Measurements from ENCODE around the gene PRODH.
"Not testable (repeated sequence)": the region's sequence is repeated elsewhere in the genome, so short reads cannot be mapped to it uniquely, and the experiment has no call there.

The PRODH gene

GRCh38 chr22:18952022-18952421 is 15.9 kb upstream of the PRODH start:
- Histone ChIP-seq H3K4me2 (ENCODE audit: low read length, poor library complexity, severe bottlenecking) (no peak overlapping the region), H3K4me1 (ENCODE audit: control insufficient read depth, insufficient read depth, low read depth, low read length) (no peaks in the 10 kb centered on the region), H3K27me3 (ENCODE audit: control insufficient read depth in 1 of 2, insufficient read depth in 1 of 2, low read length in 2 of 2) (peaks cover 0 to 34% of the 10 kb centered on the region in 2 experiments), H4K8ac (ENCODE audit: low read length) (no peak overlapping the region), H2BK120ac (ENCODE audit: low read depth, low read length) (no peak overlapping the region), H3K4me3 (ENCODE audit: insufficient read depth in 1 of 2, low read depth in 1 of 2, low read length in 2 of 2) (no peak overlapping the region), H4K91ac (ENCODE audit: low read length) (no peak overlapping the region), H3K27ac (ENCODE audit: low read length, poor library complexity, severe bottlenecking) (no peak overlapping the region), H3K9ac (ENCODE audit: low read length) (no peak overlapping the region), H2BK15ac (ENCODE audit: low read depth, poor library complexity, severe bottlenecking) (no peak overlapping the region), H2AK5ac (ENCODE audit: low read length, severe bottlenecking) (no peak overlapping the region), H3K36me3 (ENCODE audit: control insufficient read depth in 1 of 2, insufficient read depth in 2 of 2, low read depth in 1 of 2, low read length in 2 of 2) (no peaks in the 10 kb centered on the region), H3K18ac (ENCODE audit: low read depth in 1 of 2, low read length in 2 of 2) (no peak overlapping the region), H2AFZ (ENCODE audit: low read depth, low read length) (no peak overlapping the region), H3K14ac (ENCODE audit: low read length in 2 of 2) (no peak overlapping the region), H2BK5ac (ENCODE audit: low read depth, low read length, poor library complexity, severe bottlenecking) (no peak overlapping the region), H3K79me1 (replicated peaks; ENCODE audit: low read length, poor library complexity, severe bottlenecking) (no peaks in the 10 kb centered on the region), H3K4ac (ENCODE audit: low read depth in 1 of 2, low read length in 2 of 2) (no peak overlapping the region), H2BK12ac (ENCODE audit: low read length in 2 of 2) (no peak overlapping the region), H3K9me3 (ENCODE audit: control insufficient read depth, low read length) (no peaks in the 10 kb centered on the region), H3K23ac (ENCODE audit: low read length in 2 of 2) (no peak overlapping the region)
- DNase-seq, result no peak
- 87% methylated on average over 6 of the region's 6 CpGs for WGBS

GRCh38 chr22:18950141-18950540 is 14.0 kb upstream of the PRODH start:
- Histone ChIP-seq H3K4me3 (ENCODE audit: insufficient read depth in 1 of 2, low read depth in 1 of 2, low read length in 2 of 2) (no peak overlapping the region), H3K27ac (ENCODE audit: low read length, poor library complexity, severe bottlenecking) (no peak overlapping the region), H3K79me1 (replicated peaks; ENCODE audit: low read length, poor library complexity, severe bottlenecking) (no peaks in the 10 kb centered on the region), H3K23ac (ENCODE audit: low read length in 2 of 2) (no peak overlapping the region), H2AK5ac (ENCODE audit: low read length, severe bottlenecking) (no peak overlapping the region), H3K14ac (ENCODE audit: low read length in 2 of 2) (no peak overlapping the region), H2BK120ac (ENCODE audit: low read depth, low read length) (no peak overlapping the region), H3K18ac (ENCODE audit: low read depth in 1 of 2, low read length in 2 of 2) (no peak overlapping the region), H4K91ac (ENCODE audit: low read length) (peak overlapping the region; percentile 61), H2BK5ac (ENCODE audit: low read depth, low read length, poor library complexity, severe bottlenecking) (no peak overlapping the region), H3K9me3 (ENCODE audit: control insufficient read depth, low read length) (no peaks in the 10 kb centered on the region), H3K9ac (ENCODE audit: low read length) (no peak overlapping the region), H3K4ac (ENCODE audit: low read depth in 1 of 2, low read length in 2 of 2) (no peak overlapping the region), H2BK15ac (ENCODE audit: low read depth, poor library complexity, severe bottlenecking) (no peak overlapping the region), H3K27me3 (ENCODE audit: control insufficient read depth in 1 of 2, insufficient read depth in 1 of 2, low read length in 2 of 2) (peaks cover 0 to 34% of the 10 kb centered on the region in 2 experiments), H3K36me3 (ENCODE audit: control insufficient read depth in 1 of 2, insufficient read depth in 2 of 2, low read depth in 1 of 2, low read length in 2 of 2) (no peaks in the 10 kb centered on the region), H3K4me2 (ENCODE audit: low read length, poor library complexity, severe bottlenecking) (no peak overlapping the region), H3K4me1 (ENCODE audit: control insufficient read depth, insufficient read depth, low read depth, low read length) (no peaks in the 10 kb centered on the region), H4K8ac (ENCODE audit: low read length) (no peak overlapping the region), H2AFZ (ENCODE audit: low read depth, low read length) (no peak overlapping the region), H2BK12ac (ENCODE audit: low read length in 2 of 2) (no peak overlapping the region)
- DNase-seq, result no peak
- WGBS, result 90% methylated on average over 5 of the region's 5 CpGs

- DNase-seq, result no peak
- Histone ChIP-seq H2AK5ac (ENCODE audit: low read length, severe bottlenecking) (peak overlapping the region; percentile 69), H3K18ac (ENCODE audit: low read depth in 1 of 2, low read length in 2 of 2) (no peak overlapping the region), H3K9me3 (ENCODE audit: control insufficient read depth, low read length) (no peaks in the 10 kb centered on the region), H2AFZ (ENCODE audit: low read depth, low read length) (no peak overlapping the region), H4K8ac (ENCODE audit: low read length) (no peak overlapping the region), H3K4me1 (ENCODE audit: control insufficient read depth, insufficient read depth, low read depth, low read length) (no peaks in the 10 kb centered on the region), H3K27me3 (ENCODE audit: control insufficient read depth in 1 of 2, insufficient read depth in 1 of 2, low read length in 2 of 2) (peaks cover 0 to 30% of the 10 kb centered on the region in 2 experiments), H3K4ac (ENCODE audit: low read depth in 1 of 2, low read length in 2 of 2) (no peak overlapping the region), H3K36me3 (ENCODE audit: control insufficient read depth in 1 of 2, insufficient read depth in 2 of 2, low read depth in 1 of 2, low read length in 2 of 2) (no peaks in the 10 kb centered on the region), H2BK12ac (ENCODE audit: low read length in 2 of 2) (no peak overlapping the region), H3K14ac (ENCODE audit: low read length in 2 of 2) (no peak overlapping the region), H4K91ac (ENCODE audit: low read length) (no peak overlapping the region), H3K27ac (ENCODE audit: low read length, poor library complexity, severe bottlenecking) (no peak overlapping the region), H3K4me3 (ENCODE audit: insufficient read depth in 1 of 2, low read depth in 1 of 2, low read length in 2 of 2) (no peak overlapping the region), H2BK120ac (ENCODE audit: low read depth, low read length) (no peak overlapping the region), H3K23ac (ENCODE audit: low read length in 2 of 2) (no peak overlapping the region), H2BK15ac (ENCODE audit: low read depth, poor library complexity, severe bottlenecking) (no peak overlapping the region), H2BK5ac (ENCODE audit: low read depth, low read length, poor library complexity, severe bottlenecking) (no peak overlapping the region), H3K9ac (ENCODE audit: low read length) (no peak overlapping the region), H3K79me1 (replicated peaks; ENCODE audit: low read length, poor library complexity, severe bottlenecking) (no peaks in the 10 kb centered on the region), H3K4me2 (ENCODE audit: low read length, poor library complexity, severe bottlenecking) (no peak overlapping the region)
- WGBS, result 75% methylated on average over 12 of the region's 12 CpGs
Observed at GRCh38 chr22:18947905-18948304, 11.8 kb upstream of the PRODH start.

GRCh38 chr22:18947105-18947504 is 11.0 kb upstream of the PRODH start:
- not testable (repeated sequence) for H4K91ac ChIP-seq (ENCODE audit: low read length); H2BK12ac ChIP-seq (ENCODE audit: low read length in 2 of 2); H2AK5ac ChIP-seq (ENCODE audit: low read length, severe bottlenecking); H3K9ac ChIP-seq (ENCODE audit: low read length); H3K9me3 ChIP-seq (ENCODE audit: control insufficient read depth, low read length); H2BK120ac ChIP-seq (ENCODE audit: low read depth, low read length); H3K79me1 ChIP-seq (replicated peaks; ENCODE audit: low read length, poor library complexity, severe bottlenecking); H3K18ac ChIP-seq (ENCODE audit: low read depth in 1 of 2, low read length in 2 of 2); H3K4ac ChIP-seq (ENCODE audit: low read depth in 1 of 2, low read length in 2 of 2); H3K23ac ChIP-seq (ENCODE audit: low read length in 2 of 2); DNase-seq; H3K4me2 ChIP-seq (ENCODE audit: low read length, poor library complexity, severe bottlenecking); H2BK15ac ChIP-seq (ENCODE audit: low read depth, poor library complexity, severe bottlenecking); H3K4me1 ChIP-seq (ENCODE audit: control insufficient read depth, insufficient read depth, low read depth, low read length); H2BK5ac ChIP-seq (ENCODE audit: low read depth, low read length, poor library complexity, severe bottlenecking); H3K14ac ChIP-seq (ENCODE audit: low read length in 2 of 2); H2AFZ ChIP-seq (ENCODE audit: low read depth, low read length); H3K27ac ChIP-seq (ENCODE audit: low read length, poor library complexity, severe bottlenecking); H3K4me3 ChIP-seq (ENCODE audit: insufficient read depth in 1 of 2, low read depth in 1 of 2, low read length in 2 of 2); H4K8ac ChIP-seq (ENCODE audit: low read length); H3K36me3 ChIP-seq (ENCODE audit: control insufficient read depth in 1 of 2, insufficient read depth in 2 of 2, low read depth in 1 of 2, low read length in 2 of 2)
- H3K27me3 ChIP-seq (ENCODE audit: control insufficient read depth in 1 of 2, insufficient read depth in 1 of 2, low read length in 2 of 2), result peaks cover 0 to 30% of the 10 kb centered on the region in 2 experiments
- whole genome bisulfite sequencing, result no CpG with 5 or more reads among the region's 9 CpGs

Measured in mesenchymal stem cell (in vitro differentiated cells and primary cell).